GM21367 (cell line): ENCODE data around the gene MAPK9.

Source experiments
- ATAC-seq: cut with Tn5 transposase; IDR thresholded peaks from one replicate; pipeline ENCODE4 v1.9.1; 2021; ENCODE audit not compliant: unreplicated experiment

MAPK9 gene

DNA sequence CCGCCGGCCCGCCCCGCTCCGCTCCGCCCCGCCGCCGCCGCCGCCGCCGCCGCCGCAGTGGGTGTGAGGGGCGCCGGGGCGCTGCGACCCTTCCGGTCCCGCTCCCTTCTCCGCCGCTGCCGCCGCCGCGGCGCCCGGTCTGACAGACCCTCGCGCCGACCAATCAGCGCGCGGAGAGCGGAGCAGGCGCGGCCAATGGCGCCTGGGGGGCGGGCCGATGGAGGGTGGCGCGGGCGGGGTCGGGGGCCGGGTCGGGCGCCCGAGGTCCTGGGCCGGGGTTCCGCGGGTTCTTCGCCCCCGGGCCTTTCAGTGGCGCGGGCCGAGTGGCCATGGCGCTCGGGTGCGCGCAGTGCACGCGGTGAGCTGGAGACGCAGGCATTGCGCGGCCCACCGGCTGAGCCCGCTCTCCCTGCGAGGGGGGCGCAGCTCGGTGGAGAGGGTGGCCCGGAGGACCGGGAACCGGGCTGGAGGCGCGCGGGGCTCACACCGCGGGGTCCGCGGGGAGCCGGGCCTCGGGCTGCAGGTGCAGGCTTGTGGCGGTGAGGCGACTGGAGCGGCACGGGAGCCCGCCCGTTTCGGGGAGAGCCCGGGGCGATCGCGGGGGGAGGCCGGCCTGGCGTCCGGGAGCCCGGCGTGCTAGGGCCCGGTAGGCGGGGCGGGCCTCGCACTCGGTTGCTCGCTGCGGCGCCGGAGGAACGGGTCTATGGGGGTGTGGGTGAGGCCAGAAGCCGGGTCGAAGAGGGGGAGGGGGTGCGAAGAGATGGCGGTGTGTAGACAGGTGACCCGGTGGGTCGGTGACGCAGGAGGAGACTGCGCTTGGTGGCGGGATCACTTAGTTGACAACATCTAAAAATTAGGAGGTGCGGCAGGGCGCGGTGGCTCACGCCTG, at the start of gene MAPK9:
Gene MAPK9, minus strand, starts transcription at position 141 of the 889 bp plus-strand sequence. CDS start 11,522 bp downstream, outside the sequence.
- ATAC-seq, result peak; percentile 78

DNA sequence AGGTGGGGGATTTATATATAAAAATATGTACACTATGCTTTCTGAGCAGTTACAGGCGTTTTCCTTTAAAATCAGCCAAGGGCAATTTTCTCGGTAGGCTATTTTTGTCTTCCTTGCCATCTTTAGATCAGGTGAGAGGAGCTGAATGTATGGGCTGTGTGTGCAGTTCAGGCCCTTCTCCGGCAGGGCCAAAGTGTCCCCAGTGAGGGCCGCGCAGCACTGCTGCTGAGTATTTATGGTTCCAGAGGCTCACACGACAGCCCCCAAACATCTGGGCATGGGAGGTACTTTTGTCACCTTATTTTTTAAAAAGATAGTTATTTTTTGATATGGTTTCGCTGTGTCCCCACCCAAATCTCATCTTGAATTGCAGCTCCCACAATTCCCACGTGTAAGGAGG, 49.7 kb upstream of the MAPK9 start:
- ATAC-seq, result no peak

DNA sequence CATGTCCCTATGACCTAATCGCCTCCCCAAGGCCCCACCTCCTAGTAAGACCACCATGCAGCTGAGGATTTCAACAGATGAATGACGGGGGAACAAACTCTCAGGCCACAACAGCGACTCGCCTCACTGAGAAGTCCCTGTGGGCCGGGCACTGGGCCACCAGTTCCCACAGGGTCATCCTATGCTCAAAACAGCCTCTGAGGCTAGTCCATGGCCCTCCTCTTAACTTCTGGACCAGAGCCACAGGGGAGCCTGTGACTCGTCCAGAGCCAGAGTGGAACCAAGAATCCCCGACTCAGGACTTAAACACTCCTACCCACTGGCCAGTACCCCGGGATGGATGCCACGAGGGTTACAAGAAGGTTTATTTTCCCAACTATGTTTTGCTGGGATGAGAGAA, 49.0 kb upstream of the MAPK9 start:
- ATAC-seq, result no peak

DNA sequence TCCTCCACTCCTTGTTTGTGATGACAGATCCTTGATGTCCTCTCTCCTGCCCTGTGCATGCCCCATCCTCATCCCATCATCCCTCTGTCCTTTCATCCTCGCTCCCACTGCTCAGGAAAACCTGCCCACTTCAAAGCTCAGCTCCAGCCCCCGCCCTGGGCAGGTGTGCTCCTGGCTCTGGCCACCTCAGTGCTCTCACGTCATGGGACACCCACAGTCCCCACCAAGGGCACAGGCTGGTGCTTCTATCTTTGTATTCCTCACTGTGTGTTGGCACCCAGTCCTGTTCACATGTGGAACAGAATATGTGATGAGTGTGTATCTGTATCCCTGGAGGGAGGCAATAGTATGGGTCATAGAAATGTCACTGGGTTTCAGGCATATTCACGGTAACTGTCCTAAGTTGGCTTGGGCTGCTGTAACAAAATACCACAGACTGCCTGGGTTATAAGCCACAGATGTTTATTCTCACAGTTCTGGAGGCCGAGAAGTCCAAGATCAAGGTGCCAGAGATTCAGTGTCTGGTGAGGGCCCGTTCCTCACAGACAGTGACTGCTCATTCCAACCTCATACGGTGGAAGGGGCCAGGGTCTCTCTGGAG, 47.8 kb upstream of the MAPK9 start:
- no peak for ATAC-seq

DNA sequence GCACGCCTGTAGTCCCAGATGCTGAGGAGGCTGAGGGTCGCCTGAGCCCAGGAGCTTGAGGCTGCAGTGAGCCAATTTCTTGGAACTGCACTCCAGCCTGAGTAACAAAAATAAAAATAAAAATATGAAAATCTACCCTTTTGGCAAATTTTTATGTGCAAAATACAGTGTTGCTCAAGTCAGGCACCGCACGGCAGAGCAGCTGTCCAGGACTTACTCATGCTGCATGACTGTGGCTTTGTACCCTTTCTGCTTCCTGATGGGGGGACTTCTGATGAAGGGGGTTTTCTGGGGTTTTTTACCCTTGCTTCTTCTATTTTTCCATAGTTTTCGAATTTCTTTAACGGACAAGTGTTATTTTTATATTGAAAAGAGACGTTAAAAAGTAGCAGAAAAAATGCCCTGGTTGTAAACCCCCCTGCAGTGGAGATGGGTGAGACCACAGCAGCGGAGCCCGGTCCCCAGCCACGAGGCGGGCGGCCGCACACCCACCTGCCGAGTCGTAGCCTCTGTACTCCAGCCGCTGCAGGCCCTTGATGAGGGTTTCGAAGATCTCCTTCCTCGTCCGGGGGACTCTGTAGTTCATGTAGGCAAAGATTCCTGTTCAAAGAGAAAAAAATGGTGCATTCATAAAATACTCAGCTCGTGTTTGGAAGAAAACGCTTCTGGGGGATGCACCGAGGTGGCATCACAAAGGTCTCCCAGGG, 46.3 kb upstream of the MAPK9 start:
- ATAC-seq, result no peak

DNA sequence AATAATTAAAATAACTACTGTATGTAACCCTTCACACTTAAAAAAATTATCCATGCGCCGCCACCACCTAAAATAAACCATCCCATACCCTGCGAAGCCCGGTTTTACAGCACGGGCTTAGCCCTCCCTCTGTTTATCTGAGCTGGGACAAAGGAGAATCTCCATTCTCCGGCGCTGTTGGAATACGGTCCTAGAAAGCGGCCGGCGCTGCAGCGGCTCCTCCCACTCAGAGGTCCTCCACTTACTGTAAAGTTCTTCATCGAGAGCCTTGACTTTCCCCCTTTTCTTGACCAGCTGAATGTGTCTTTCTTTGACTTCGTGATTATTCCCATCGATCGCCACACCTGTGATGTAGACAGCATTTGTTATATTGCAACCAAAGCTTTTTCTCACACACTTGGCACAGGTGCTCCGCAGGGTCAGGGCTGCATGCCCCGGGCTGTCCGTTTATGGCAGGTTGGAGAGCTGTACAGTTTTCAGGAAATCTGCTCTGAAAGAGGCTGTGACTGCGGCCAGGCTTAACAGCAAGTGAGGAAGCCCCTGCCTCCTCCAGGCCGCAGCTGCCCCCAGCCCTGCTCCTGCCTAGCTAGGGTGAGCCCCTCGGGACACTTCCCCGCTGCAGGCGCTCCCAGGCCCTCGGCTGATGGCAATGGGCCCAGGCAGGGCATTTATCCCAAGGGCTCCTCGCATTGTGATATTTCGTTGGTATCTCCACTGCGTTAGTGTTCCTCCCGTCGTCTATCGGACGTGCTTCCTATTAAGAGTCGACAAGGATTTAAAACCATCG, 44.5 kb upstream of the MAPK9 start:
- no peak for ATAC-seq

DNA sequence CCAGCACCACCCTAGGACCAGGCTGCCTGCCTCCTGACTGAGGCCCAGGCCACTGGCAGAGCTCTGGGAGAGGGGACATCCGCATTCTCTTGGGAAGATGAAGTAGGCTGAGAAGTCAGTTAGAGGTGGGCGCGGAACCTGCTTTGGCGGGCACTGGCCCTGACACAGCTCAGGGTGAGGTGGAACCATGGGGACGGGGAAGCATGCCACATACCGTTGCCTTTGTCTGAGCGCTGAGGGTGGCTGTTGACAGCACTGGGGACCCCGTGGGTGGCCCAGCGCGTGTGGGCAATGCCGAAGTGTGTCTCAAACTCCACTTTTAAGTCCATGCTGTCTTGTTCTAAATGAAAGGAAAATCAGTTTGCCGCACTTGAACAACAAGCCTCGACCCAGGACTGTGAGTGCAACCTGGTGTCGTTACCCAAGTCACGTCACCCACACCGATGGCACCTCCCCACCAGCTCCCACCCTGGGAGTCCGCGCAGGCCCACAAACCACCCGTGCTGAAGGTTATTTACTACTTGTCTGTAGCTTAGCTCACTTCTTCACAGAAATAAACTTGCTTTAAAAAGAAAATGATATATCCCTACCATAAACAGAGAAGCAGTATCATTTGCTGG, 43.8 kb upstream of the MAPK9 start:
- no peak for ATAC-seq

DNA sequence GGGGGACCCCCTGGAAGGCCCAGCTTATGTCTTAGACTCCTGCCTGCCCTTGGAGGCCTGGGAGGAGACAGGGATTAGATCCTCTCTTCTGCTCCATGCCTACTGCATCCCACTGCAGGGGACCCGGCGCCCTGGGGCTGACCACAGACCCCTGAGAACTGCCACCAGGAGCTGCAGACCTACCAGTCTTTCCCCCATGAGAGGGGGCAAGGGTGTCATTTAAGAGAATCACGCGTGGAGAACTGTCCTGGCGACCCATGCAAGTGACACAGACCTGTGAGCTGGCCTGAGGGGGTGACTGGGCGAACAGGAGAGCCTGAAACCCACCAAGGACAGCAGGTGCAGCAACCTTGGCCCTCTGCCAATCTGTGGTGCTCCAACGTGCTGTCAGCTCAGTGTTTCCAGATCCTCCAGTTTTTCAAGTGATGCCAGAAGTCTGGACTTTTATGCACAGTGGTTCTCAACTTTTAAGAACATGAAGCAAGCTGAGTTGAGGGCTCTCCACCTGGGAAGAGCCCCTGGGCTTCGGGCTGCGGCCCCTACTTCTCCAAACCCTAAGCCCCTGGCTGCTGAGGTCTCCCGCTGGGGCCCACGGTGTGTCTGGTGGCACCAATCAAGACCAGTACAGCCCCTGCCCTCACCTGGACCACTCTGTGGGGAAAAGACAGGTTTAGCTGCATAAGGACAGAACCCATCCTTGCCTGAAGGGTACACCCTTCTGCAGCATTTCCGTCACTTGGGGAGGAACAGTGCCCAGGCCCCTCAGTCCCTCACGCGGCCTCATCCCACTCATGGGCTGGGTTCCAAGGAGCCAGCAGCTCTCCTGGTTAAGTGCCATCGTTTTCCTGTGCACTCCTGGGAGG, 43.1 kb upstream of the MAPK9 start:
- no peak for ATAC-seq

DNA sequence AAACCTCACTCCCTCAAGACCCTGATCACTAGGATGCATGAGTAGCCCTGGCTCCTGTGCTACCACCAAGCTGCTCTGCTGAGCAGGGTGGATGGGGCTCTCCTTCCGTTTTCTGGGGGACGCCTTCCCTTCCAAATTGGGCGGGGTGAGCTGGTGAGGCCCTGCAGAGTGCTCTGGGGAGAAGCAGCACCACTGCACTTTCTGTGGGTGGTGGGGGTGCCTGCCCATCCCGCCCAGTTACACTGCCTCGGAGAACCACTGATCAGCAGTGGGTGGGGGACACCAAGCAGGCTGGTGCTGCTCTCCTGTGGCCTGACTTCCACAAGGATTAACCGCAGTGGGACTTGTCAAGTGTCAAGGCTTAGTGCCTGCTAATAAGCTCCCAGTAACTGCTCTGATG, 42.3 kb upstream of the MAPK9 start:
- no peak for ATAC-seq

DNA sequence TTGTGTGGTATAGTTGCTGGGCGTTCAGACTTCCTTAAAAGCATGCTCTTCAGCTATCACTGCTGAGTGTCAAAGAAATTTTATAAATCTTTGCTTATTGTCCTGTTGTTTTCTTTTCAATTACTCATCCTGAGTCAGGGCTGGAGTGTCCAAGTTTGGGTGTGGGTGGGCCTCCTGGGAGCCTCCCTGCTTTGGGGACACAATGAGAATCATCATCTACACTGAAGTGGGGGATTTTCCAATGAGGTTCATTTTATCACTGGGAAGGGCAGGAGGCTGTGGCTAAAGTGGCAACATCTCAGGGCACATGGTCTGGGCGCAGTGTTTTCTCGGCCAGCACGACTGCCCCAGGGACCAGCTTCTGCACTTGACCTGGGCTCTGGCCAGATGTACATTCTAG, 41.8 kb upstream of the MAPK9 start:
- ATAC-seq, result no peak

DNA sequence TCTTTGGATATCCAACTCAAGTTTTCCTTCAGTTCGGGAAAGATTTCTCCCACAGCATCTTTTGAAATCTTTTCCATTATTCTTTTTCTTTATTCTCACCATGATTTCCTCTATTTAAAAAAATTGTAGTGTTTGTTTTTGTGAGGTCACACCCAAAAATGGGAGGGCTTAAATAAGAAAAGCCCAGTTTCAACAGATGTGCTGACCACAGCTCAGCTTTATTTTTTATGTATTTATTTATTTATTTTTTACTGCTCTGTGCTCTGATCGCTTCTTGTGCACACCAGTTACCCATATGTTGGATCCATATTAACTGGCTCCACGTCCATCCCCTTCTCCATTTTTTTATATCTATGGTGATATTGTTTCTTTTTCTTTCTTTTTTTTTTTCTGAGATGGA, 41.0 kb upstream of the MAPK9 start:
- ATAC-seq, result no peak

DNA sequence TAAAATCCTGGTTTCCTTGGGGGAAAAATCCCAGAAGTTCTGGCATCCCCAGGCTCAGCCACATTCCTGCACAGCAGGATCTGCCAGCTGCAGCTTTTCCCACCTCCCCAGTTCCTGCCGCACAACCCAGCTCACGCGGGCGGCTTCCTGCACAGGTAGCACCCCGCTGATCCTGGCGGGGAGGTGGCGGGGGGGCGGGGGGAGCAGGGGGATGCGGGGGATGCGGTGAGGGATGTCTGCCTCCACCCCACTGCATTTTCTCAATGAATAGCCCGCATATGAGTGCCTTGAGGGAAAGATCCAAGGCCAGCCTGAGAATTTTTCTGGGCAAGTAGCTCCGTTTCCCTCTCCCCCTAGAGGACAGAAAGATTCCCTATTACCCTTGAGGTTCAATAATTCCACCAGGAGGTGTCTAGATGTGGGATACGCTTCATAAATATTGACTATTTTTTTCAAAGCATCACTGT, 40.2 kb upstream of the MAPK9 start:
- ATAC-seq, result no peak

DNA sequence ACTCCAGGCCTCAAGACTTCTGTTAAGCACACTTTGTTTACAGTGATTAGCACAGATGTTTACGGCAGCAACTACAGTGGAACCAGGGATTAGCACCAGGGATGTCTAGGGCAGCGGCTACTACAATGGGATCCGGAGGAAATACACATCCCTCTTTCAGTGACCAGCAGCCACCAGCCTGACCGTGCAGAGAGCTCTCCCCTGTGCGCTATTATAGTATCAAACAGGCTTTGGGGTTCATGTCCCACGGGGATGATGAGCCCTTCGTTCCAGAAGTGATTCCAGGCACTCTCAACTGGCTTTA, 39.7 kb upstream of the MAPK9 start:
- no peak for ATAC-seq

DNA sequence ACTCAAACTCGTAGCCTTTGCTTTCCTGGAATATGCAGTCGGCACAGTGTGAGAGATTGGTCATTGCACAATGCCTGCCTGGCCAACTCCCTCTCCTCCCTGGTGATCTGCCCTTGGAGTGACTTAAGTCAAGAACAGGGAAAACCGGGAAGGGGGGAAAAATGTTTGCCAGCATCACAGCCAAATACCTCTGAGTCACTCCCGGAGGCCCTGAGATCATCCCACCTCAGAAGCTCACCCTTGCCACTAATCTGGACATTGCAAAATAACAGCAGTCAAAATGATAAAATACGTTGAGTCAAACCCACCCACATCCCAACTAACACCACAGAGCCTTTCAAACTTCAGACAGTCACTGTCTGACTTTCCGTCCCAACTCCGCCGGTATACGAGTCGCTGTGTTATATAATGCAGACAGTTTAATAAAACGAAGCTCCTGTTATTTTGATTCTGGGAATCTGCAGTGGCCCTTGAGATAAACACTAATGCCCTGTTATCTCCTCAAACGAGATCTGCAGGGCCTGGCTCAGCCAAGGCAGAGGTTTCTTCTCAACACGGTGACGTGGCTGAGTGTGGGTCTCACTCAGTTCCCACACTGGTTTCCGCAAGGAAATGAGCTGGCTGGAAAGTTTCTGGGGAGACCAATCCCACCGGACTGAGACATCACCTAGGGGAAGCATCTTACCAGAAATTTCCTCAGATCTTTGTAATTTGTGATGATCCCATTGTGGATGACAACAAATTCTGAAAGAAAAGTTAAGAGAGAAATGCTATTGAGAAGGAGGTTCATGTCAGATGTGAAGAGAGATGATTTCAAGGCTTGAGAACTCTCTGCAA, 39.1 kb upstream of the MAPK9 start:
- ATAC-seq, result no peak

DNA sequence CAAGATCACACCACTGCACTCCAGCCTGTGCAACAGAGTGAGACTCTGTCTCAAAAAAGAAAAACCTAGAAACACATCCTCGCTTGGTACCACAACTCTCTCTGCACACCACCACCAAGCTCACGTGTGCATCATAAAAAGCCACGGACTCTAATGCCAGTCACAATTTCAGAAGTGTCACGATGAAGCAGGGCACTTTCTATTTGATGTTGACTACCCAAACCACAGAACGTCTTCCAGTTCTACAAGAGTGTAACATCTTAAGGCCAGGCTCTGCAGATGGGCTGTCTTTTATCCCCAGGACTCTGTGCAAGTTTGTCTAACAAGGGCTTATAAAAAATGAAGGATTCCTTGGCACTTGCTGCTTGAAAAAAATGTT, 38.4 kb upstream of the MAPK9 start:
- ATAC-seq, result no peak

DNA sequence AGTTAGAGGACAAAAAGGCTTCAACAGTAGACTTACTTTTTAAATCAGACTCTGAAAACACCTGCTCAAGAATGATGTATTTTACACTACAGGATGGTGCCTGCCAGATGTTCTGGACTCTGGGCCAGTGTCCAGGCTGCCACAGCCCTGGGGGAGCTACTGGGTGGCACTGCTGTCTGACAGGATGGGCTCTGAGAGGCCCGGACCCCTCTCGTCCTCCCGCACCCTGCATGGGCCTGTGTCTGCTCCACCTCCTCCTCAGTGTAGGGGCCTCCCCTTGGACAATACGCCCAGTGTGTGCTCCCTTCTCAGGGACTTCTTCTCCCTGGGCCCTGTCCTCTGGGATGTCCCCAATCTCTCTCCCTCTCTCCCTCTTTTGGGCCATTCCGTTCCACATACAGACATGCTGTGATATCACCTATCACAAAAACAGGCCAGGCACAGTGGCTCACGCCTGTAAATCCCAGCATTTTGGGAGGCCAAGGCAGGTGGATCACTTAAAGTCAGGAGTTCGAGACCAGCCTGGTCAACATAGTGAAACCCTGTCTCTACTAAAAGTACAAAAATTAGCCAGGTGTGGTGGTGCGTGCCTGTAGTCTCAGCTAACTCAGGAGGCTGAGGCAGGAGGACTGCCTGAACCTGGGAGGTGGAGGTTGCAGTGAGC, 37.9 kb upstream of the MAPK9 start:
- ATAC-seq, result no peak

DNA sequence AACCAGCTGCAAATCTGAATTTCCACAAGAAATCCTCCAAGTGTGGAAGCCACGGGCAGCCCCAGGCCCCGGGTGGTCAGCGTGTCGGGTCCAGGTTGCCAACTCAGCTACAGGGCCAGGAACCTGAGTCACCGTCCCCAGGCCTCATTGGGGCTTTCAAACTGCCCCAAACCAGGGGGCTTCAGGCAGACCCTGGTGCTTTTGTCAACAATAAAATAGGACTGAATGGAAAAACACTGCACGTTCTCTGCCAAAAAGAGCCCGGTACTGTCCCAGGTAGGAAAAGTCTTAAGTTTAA, 37.2 kb upstream of the MAPK9 start:
- no peak for ATAC-seq

DNA sequence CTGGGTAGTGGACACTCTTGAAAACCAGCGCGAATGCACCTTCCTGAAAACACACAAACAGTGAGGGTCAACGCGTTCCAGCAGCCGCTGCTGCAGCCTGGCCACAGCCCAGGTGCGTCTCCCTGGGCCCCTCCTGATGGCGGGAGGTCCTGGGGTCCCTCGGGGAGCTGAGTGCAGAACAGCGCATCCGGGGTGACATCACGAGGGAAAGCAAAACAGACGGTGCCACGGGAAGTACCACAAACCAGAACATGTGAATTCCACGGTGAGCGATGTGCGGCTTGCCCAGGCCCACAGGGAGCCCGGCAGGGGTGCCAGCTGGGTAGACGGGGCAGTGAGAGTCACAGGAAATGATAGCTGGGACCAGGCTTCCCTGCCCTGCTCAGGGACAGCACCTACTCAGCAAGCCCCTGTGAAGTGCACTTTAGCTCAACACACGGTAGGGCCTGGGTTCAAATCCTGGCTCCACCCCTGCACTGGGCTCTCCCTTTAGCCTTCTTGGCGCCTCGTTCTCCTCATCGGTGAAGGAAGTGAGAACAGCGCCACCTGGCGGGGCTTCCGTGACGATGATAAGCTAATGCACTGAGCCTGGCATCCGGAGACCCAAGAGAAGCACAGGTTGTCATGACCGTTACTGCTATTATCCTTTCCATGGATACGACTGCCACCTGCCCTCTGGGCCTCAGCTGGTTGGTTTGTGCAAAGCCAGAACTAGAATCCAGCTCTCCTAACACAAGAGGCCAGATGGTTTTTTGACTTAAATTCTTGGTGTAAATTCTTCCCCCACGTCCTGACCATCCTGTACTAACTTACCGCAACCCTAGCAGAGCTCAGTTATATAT, 36.6 kb upstream of the MAPK9 start:
- peak; percentile 77 for ATAC-seq
